ENCODE results near the gene CCDC28A.

The CCDC28A gene

DNA sequence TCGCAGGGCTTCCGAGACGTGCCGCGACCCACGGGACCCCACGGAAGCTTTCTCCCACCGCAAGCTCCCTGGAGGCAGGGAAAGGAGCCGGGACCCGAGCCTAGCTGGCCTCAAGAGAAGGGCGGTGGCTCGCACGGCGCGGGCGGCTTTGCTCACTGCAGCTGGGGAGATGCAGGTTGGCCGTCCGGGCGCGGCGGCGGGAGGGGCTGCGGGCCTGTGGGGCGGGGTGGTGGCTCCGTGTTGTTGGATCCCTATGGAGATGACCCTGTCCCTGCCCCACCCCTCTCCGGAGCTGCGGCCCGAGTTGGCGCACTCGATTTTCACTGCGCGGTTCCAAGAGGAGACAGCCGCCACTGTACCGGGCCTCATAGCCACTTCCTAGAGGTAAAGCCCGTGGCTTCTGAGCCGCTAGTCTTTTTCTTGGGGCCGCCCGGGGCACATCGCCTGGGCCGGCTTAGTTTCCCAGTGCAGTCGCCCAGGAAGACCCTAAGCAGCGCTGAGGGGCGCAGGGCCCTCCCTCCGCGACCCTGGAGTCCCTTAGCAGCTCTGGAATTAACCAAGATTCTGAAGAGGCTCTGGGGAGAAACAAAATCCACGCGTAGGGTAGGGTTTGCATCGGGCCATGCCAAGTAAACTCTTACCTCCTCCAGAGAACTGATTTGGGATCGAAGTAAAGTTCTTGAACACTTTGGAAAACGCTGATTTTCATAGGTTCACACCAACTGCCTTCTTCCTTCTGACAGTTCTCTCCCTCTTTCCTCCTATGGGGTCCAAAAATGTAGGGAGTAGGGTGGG, 22.4 kb downstream of the CCDC28A start, which contains the start of gene ECT2L:
ECT2L (plus strand) TSS at position 279 of the 795 bp plus-strand sequence. CDS start 17,188 bp downstream, outside the sequence.
- no peak for DNase-seq (ENCODE audit: low spot score)

DNA sequence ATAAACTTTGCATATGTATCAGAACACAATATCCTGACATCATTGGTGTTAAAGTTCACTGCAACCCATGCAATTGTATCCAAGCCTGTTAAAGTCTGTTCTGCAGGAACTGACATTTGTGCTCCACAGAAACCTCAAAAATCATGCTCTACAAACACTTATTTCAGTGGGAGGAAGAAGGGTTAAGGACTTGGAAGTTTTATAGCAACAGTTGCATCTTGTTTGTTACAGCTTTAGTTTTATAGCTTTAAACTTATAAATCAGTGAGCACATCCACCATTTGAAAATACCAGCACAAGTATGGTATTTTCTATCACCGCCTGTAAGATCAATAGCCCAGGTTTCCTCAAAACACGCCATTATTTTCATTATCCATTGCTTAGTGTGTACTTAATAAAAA, 23.2 kb downstream of the CCDC28A start:
- no peak for DNase-seq (ENCODE audit: low spot score)

DNA sequence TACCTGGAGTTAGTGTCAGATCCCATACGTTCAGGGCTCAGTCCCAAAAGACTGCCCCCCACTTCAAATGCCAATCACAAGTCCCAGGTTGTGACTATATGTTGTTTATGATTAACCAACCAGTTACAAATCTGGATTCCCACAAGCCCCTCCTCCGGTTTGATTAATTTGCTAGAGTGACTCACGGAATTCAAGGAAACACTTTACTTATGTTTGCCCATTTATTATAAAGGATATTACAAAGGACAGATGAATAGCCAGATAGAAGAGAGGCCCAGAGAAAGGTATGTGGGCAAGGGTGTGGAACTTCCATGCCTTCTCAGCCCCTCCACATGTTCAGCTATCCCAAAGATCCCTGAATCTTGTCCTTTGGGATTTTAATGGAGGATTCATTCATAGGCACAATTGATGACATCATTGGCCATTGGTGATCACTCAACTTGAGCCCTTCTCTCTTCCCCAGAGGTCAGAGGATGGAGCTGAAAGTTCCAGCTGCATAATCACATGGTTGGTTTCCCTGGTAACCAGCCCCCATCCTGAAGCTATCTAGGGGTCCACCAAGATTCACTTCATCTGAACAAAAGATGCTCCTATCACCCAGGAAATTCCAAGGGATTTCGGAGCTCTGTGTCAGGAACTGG, 24.4 kb downstream of the CCDC28A start:
- no peak for DNase-seq (ENCODE audit: low spot score)

DNA sequence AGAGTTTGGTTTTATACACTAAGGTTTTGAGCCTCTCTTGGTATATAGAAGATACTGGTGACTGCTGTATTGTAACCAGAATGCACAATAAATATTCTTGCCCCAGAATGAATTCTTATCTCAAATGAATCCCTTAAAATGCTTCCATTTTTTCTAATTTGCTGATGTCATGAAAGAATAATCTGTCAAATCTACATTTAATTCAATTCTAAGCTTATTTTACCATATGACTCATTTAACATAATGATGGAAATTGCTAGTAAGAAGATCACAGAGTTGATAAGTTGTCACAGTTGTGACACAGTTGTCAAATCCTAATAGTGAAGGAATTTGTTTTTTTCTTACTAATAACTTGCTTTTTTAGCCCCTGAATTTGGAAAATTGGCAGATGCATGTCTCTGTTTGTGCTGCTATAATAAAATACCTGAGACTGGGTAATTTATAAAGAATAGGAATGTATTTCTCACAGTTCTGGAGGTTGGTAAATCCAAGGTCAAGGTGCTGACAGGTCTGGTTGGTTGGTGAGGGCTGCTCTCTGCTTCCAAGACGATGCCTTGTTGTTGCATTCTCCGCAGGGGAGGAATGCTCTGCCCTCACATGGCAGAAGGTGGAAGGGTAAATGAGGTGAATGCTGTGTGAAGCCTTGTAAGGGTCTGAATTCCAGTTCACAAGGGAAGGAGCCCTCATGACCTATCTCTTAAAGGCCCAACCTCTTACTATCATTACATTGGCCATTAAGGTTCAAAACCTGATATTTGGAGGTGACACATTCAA, 27.0 kb downstream of the CCDC28A start:
- DNase-seq (ENCODE audit: low spot score) = peak; percentile 42

DNA sequence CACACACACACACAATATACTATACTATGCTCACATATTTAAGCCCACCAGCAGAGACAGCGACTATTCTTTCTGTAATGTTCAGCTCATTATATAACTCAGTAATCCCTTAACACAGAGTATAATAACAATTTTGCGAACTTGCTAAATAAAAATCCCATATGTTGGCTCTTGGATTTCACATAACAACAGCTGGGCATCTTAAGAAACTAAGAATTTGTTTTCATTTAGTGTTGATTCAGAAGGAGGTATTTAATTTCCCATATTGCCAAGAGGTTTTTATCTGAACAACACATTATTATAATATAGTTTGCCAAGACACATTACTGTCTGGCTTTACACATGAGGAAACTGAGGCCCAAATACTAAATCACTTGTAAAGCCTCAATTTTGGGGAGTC, 29.8 kb downstream of the CCDC28A start:
- DNase-seq (ENCODE audit: low spot score) = no peak

DNA sequence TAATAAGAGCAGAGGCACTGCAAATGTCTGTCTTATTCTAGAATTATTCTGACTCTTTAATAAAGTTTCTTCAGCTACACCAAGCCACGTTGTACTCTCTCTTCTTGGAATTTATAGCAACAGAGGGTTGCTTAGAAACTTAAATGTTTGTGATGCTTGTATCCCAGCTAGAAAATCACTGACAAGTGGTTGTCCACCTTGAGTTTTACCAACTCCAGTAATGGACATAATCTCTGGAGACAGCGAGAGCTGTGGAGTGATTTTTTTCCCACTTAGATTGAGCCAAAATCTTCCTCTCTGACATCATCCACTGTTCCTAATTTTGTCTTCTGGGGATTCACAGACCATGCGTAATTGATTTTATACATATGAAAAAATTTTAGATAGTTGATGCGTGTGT, 30.3 kb downstream of the CCDC28A start:
- no peak for DNase-seq (ENCODE audit: low spot score)

DNA sequence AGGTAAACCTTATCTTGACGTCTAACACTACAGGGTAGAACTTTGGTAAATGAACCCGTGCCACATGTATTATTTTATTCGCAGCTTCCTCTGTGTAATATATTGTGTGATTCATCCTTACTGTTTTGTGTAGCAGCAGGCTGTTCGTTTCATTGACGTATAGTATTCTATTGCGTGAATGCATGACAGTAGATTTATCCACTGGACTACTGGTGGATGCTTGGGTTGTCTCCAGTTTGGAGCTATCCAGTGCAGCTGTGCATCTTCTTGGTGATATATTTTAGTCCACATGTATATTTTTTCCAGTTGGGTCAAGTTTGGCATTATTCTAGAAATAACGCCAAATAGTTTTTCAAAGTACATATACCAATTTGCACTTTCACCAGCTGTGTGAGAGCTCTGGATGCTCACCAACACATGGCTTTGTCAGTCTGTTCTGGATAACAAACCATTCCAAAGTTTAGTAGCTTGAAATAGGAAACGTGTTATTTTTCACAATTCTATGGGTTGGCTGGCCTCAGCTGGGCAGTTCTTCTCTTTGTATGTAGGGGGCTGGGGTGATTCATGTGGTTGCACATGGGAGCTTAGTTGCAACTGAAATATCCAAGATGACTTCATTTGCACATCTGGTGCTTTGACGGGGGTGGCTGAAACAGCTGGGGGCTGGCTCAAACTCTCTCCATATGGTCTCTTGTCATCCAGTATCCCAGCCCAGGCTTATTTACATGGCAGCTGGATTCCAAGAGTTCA, 31.6 kb downstream of the CCDC28A start:
- no peak for DNase-seq (ENCODE audit: low spot score)

DNA sequence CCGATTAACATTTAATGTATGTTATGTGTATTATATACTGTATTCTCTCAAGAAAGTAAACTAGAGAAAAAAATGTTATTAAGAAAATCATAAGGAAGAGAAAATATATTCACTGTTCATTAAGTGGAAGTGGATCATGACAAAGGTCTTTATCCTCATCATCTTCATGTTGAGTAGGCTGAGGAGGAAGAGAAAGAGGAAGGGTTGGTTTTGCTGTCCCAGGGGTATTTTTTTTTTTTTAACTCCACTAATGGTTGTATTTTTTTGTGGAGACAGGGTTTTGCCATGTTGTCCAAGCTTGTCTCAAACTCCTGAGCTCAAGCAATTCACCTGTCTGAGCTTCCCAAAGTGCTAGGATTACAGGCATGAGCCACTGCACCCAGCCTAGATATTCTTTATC, 33.3 kb downstream of the CCDC28A start:
- DNase-seq (ENCODE audit: low spot score) = no peak

DNA sequence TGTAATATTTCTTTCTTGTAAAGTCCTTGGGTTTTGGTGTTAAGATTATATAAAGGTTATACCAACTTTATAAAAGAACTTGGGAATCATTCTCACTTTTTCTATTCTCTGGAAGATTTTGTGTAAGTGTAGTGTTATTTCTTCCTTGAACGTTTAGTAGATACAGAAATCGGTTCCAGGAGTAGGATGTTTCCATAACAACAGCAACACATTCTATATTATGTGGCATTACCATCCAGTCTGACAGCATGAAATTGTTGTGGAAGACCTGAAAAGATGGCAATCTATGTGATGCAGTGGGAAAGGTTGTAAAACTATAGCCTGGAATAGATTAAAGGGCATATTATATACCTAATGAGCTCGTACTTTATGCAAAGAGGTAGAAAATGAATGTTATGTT, 36.1 kb downstream of the CCDC28A start:
- no peak for DNase-seq (ENCODE audit: low spot score)

DNA sequence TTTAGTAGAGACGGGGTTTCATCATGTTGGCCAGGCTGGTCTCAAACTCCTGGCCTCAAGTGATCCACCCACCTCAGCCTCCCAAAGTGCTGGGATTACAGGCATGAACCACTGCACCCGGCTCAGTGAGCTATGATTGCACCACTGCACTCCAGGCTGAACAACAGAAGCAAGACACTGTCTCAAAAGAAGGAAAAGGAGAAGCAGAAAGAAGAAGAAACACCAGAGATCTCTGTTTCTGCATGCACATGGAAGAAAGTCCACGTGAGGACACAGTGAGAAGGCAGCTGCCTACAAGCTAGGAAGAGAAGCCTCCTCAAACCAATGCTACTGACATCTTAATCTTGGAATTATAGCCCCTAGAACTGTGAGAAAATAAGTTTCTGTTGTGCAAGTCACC, 38.3 kb downstream of the CCDC28A start:
- DNase-seq (ENCODE audit: low spot score) = no peak

DNA sequence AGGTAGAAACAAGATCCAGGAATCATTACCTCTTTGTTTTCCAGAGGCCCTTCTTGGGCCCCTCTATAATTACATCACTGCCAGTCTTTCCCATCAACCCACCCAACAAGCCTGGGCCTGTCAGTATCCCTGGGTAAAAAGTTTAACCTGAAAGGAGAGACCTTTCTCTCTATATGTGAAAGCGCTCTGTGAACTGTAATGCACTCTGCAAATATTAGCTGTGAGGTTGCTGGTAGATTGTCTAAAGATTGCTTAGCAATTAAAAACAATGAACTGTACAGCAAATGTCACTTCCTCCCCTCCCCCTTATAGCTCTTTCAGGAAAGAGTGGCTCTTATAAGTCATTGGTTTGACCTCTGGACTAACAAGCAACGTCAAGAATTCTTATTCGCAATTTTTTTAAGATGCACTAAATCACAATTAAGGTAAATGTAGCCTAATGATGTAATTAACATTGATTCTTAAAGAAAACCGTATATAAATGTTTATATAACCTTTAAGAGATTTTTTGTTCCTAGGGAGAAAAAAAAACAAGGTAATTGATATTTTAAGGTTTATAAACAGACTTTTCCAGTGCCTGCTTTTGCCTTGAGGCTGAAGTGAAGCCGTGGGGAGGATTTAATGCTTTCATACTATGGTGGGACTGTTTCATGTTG, 40.7 kb downstream of the CCDC28A start:
- no peak for DNase-seq (ENCODE audit: low spot score)

DNA sequence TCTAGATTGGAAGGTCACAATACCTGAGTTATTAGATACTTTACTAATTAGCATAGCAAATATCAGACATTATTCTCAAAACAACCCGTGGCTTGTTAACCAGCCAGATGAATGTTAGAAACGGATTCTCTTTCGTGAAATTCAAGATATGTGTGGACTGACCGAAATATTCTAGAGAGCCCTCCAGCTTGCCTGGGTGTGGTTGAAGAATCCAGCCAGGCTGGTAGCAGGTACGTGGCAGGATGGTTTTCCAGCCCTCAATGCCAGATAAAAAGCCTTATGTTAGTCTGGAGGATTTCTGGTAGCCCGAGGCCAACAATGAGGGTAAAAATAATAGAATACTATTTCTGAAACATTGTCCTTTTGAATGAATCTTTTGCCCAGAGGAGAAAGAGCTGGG, 41.7 kb downstream of the CCDC28A start:
- no peak for DNase-seq (ENCODE audit: low spot score)

DNA sequence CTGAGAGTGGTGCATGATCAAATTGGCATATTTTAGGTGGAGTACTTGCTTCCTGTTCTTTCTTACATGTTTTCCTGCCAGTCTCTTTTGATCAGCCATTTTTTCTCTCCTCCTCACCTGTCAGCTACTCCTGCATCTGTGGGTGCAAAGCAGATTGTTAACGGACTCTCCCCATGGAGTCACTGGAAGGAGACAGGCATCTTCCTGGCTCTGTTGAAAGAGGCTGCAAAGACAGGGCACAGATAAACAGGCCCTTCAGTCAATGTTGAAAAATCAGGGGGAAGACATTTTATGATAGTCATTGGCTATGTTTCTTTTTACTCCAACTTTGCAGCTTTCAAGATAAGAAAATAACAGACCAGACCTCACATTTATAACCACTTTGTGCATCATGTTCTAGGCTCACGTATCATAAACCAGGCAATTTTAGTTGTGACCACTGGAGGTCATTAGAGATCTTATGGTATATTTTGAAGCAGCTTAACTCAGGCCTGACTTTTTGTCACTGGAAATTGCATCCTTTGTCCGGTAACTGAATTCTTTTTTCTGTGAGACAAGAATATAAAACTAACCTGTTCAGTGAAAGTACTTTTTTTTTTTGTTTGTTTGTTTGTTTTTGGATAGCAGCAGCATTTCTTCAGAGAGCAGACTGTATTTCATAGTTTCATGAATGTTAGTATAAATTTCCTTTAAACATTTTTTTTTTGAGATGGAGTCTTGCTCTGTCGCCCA, 42.4 kb downstream of the CCDC28A start:
- peak; percentile 74 for DNase-seq (ENCODE audit: low spot score)

DNA sequence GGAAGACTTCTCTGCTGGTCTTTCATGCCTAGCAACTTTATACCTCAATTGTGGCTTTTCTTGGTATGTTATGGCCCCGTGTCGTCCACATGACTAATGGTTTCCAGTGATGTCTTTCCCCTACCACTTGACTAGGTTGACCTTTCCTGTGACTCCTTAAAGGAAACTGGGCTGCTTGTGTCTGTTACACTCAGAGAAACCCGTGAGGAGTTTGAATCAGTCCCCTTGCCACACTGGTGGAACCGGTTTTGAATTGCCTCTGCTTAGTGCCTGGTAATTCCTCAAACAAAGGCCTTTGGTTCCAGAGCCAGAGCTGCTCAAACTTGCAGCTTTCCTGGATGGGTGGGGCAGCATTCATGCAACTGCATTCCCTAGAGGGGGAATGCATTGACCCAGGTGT, 44.2 kb downstream of the CCDC28A start:
- no peak for DNase-seq (ENCODE audit: low spot score)

DNA sequence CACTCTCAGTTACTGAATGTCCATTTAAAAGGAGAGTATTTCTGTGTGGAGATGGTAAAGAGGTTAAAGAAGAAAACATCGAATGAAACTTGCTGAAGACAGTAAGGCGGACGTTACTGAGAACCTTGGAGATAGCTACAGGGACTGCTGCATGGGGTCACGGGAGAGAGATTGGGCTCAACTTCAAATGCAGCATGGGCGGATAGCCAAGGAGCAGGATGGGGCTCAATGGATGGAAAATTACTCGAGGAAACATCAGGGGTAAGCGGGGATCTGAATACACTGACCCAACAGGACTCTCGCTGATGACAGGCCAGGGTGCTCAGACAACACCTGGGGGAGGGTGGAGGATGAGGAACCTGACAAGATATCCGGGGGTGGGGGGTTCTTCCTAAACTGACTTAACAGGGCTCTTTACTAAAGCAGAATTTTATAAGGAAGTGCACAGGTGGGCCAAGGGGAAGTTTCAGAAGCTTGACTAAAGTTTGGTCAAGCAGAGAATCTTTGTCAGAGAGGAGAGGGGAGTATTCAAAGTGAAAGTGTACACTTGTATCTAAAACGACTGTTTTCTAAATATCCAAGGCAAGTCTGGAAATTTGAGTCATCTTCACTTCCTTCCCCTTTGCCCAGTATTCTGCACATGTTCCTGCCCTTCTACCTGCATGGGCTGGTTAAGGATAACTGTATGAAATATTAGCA, 45.1 kb downstream of the CCDC28A start:
- no peak for DNase-seq (ENCODE audit: low spot score)

DNA sequence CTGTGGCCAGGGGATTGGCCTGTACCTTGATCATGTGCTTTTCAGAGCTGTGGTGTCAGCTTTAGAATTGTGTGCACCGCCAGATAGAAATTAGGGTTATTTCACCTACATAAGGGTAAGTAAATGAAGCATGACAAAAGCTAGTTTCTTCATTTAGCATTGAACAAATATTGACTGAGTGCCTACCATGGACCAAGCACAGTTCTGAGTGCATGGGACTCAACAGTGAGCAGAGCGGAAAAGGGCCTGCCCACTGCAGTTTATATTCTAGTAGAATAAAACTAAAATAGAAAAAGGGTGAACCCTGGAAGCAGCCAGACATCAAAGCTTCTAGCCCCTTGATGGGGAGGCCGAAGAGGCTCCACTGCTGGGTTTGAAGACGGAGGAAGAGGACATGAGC, 48.0 kb downstream of the CCDC28A start:
- no peak for DNase-seq (ENCODE audit: low spot score)

DNA sequence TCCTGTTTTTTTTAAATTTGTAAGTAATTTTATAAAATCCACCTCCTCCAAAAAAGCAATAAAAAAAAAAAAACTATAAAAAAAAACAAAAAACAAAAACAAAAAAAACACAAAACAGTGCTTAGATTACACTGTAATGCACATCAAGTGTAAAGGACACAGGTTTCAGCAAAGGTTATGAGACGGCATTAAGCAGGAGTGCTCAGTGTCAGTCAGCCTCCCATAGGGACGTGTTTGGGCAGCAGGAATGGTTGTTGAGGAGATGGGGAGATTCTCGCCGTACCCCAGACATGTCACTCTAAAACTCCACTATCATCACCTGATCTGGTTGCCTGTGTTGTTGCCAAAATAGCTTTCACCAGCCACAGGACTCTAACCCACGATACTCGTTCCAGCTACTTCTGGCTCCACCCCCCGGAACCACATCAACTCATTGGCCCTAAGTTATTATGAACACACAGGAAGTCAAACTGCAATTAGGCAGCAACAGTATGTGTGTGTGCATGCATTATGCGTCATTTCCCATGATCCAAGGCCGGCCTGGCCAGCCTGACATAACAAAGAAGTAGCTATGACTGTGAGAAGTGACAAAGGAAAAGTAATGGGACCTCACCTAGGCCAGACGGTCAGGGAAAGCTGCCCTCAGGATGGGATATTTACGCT, 51.0 kb downstream of the CCDC28A start:
- DNase-seq (ENCODE audit: low spot score) = no peak

DNA sequence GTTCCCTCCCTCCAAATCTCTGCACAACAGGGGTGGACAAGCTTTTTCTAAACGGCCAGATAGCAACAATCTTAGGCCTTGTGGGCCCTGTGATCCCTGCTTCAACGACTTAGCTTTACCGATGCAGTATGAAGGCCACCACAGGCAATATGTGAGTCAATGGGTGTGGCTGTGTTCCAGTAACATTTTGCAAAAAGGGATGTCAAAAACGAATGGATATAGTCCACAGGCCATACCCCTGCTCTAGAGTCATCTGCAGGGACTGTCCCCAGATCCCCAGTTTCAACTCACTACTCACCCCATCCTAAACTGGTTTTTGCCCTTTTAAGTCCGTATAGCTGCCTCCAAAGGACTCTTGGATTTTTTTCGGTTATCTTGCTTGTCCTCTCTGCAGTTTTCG, 56.7 kb downstream of the CCDC28A start:
- DNase-seq (ENCODE audit: low spot score) = no peak

DNA sequence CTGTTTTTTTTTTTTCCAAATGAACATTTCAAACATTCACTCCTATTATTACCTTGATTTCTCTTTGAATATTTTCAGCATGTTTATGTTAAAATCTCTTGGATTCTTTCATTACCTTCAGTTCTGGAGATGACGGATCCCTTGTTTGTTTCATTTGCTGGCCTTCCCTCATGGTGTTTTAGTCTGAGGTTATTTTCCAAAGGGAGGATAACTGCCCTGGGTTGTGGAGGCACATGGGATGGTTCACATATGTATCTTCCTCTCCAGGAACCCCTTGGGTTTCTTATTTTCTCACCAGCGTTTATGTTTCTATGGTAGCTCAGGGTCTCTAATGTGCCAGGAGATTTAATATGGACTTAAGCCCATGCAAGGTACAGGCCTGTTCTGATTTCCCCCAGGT, 58.6 kb downstream of the CCDC28A start:
- no peak for DNase-seq (ENCODE audit: low spot score)
